ENCODE data around the gene TRPM2. TPM values are rescaled to one million over a fixed set of nuclear protein-coding genes. Genes with fewer than 3 reads are reported as not detected.
A peak's percentile ranks its signal among the peaks of the same experiment; 100 is the strongest.

The TRPM2 gene
- total and polyA plus RNA-seq, 2 experiments from 2014 or later = not detected

- Histone ChIP-seq H3K27me3 (peaks cover 10% of the 10 kb centered on the region), H3K4me3 (no peak overlapping the region), H3K36me3 (no peaks in the 10 kb centered on the region), H3K9me3 (ENCODE audit: low read depth) (no peaks in the 10 kb centered on the region), H3K4me1 (ENCODE audit: low read depth) (no peaks in the 10 kb centered on the region), H3K27ac (no peak overlapping the region)
- DNase-seq (ENCODE audit: low read depth in 1 of 2, low spot score in 1 of 2) = no peak
- no peak for TF ChIP-seq CTCF (IDR thresholded peaks at IDR 0.05; ENCODE audit: low read depth, low read length)
These were observed 15.5 kb downstream of the TRPM2 start for GRCh38 chr21:44368711-44369446.

- no peaks in the 10 kb centered on the region for H3K36me3 ChIP-seq
- no peak overlapping the region for H3K27ac ChIP-seq
- no peaks in the 10 kb centered on the region for H3K9me3 ChIP-seq (ENCODE audit: low read depth)
- peaks cover 10% of the 10 kb centered on the region for H3K27me3 ChIP-seq
- no peaks in the 10 kb centered on the region for H3K4me1 ChIP-seq (ENCODE audit: low read depth)
- TF ChIP-seq CTCF (IDR thresholded peaks at IDR 0.05; ENCODE audit: low read depth, low read length) = no peak
- DNase-seq (ENCODE audit: low read depth in 1 of 2, low spot score in 1 of 2) = peak; percentile 2 to 82
- H3K4me3 ChIP-seq = peak overlapping the region; percentile 1
These were observed 16.8 kb downstream of the TRPM2 start for GRCh38 chr21:44370027-44370735.

- Histone ChIP-seq H3K27ac (no peak overlapping the region), H3K27me3 (peaks cover 10% of the 10 kb centered on the region)
These were observed 17.5 kb downstream of the TRPM2 start for GRCh38 chr21:44370786-44371410.

GRCh38 chr21:44371596-44371995, 18.2 kb downstream of the TRPM2 start:
- no peaks in the 10 kb centered on the region for H3K36me3 ChIP-seq
- no peak for TF ChIP-seq CTCF (IDR thresholded peaks at IDR 0.05; ENCODE audit: low read depth, low read length)
- no peak overlapping the region for H3K27ac ChIP-seq
- H3K27me3 ChIP-seq = peaks cover 10% of the 10 kb centered on the region
- no peaks in the 10 kb centered on the region for H3K4me1 ChIP-seq (ENCODE audit: low read depth)
- H3K4me3 ChIP-seq = no peak overlapping the region
- no peak for DNase-seq (ENCODE audit: low read depth in 1 of 2, low spot score in 1 of 2)
- no peaks in the 10 kb centered on the region for H3K9me3 ChIP-seq (ENCODE audit: low read depth)

More at GRCh38 chr21:44370786-44371410, 17.5 kb downstream of the TRPM2 start:
- H3K36me3 ChIP-seq = no peaks in the 10 kb centered on the region
- DNase-seq (ENCODE audit: low read depth in 1 of 2, low spot score in 1 of 2) = no peak
- H3K4me1 ChIP-seq (ENCODE audit: low read depth) = no peaks in the 10 kb centered on the region
- H3K9me3 ChIP-seq (ENCODE audit: low read depth) = no peaks in the 10 kb centered on the region
- no peak overlapping the region for H3K4me3 ChIP-seq
- no peak for TF ChIP-seq CTCF (IDR thresholded peaks at IDR 0.05; ENCODE audit: low read depth, low read length)

- no peaks in the 10 kb centered on the region for H3K4me1 ChIP-seq (ENCODE audit: low read depth)
- H3K4me3 ChIP-seq = no peak overlapping the region
- no peak for TF ChIP-seq CTCF (IDR thresholded peaks at IDR 0.05; ENCODE audit: low read depth, low read length)
- no peaks in the 10 kb centered on the region for H3K9me3 ChIP-seq (ENCODE audit: low read depth)
- H3K27ac ChIP-seq = no peak overlapping the region
- no peak for DNase-seq (ENCODE audit: low read depth in 1 of 2, low spot score in 1 of 2)
- peaks cover 10% of the 10 kb centered on the region for H3K27me3 ChIP-seq
- no peaks in the 10 kb centered on the region for H3K36me3 ChIP-seq
These were observed 19.2 kb downstream of the TRPM2 start for GRCh38 chr21:44372616-44373015.
